Liver (tissue), 9 donors: ENCODE data around the gene RPE65. TPM values are rescaled to one million over a fixed set of nuclear protein-coding genes. Genes with fewer than 3 reads are reported as not detected.

Experiments used
- DNase-seq: peaks from one replicate; pipeline ENCODE4 v3.0.0-alpha.2; 2017; ENCODE audit warnings: low spot score
- H3K27ac ChIP-seq, 2 donors: one replicate each; pipeline ENCODE4 v1.7.0; 2013; ENCODE audit warnings: inconsistent platforms in 2 of 2, low read length in 2 of 2, control low read depth in 1 of 2, low read depth in 1 of 2, mild to moderate bottlenecking in 1 of 2
- H3K27me3 ChIP-seq, 4 donors: one replicate each; pipeline versions ENCODE4 v1.6.1 to v1.7.0; 2013; ENCODE audit warnings: low read length in 3 of 4, inconsistent platforms in 1 of 4, mild to moderate bottlenecking in 1 of 4, moderate library complexity in 1 of 4; ENCODE audit not compliant: control insufficient read depth in 4 of 4, insufficient read depth in 4 of 4
- H3K36me3 ChIP-seq, 4 donors: one replicate each; pipeline versions ENCODE4 v1.6.1 to v1.7.0; 2013; ENCODE audit warnings: low read length in 3 of 4, mild to moderate bottlenecking in 3 of 4, low read depth in 1 of 4, moderate library complexity in 1 of 4; ENCODE audit not compliant: control insufficient read depth in 4 of 4, insufficient read depth in 3 of 4
- H3K4me1 ChIP-seq, 4 donors: one replicate each; pipeline versions ENCODE4 v1.6.1 to v1.7.0; 2013; ENCODE audit warnings: low read length in 3 of 4, mild to moderate bottlenecking in 3 of 4, moderate library complexity in 1 of 4; ENCODE audit not compliant: control insufficient read depth in 4 of 4, insufficient read depth in 4 of 4
- H3K4me3 ChIP-seq, 3 donors: one replicate each; pipeline versions ENCODE4 v1.6.1 to v1.7.0; 2013; ENCODE audit warnings: low read length in 3 of 3, control low read depth in 1 of 3, low read depth in 1 of 3, mild to moderate bottlenecking in 1 of 3
- H3K9ac ChIP-seq, 2 donors: one replicate each; pipeline ENCODE4 v1.7.0; 2013; ENCODE audit warnings: low read length in 2 of 2, mild to moderate bottlenecking in 2 of 2, moderate library complexity in 2 of 2, control low read depth in 1 of 2, low read depth in 1 of 2
- H3K9me3 ChIP-seq, 4 donors: one replicate each; pipeline versions ENCODE4 v1.6.1 to v1.7.0; 2013; ENCODE audit warnings: low read length in 3 of 4; ENCODE audit not compliant: control insufficient read depth in 4 of 4
- CTCF ChIP-seq: fragments of 150-350 bp; IDR thresholded peaks from 2 replicates; pipeline ENCODE4 v1.5.1; 2017; ENCODE audit warnings: improper control_type of control experiment, low read depth, low read length; ENCODE audit not compliant: missing input control
- EGR1 ChIP-seq, 2 donors: IDR thresholded peaks; 2 replicates each; pipeline ENCODE4 v1.6.1; 2016 to 2018; ENCODE audit warnings: antibody characterized with exemption in 2 of 2, low read depth in 2 of 2
- FOXA1 ChIP-seq: IDR thresholded peaks from 2 replicates; pipeline ENCODE4 v1.6.1; 2016; ENCODE audit warnings: antibody characterized with exemption
- FOXA2 ChIP-seq: IDR thresholded peaks from 2 replicates; pipeline ENCODE4 v1.6.1; 2016; ENCODE audit warnings: antibody characterized with exemption
- GABPA ChIP-seq, 2 donors: IDR thresholded peaks in 1 of 2; conservative IDR thresholded peaks in 1 of 2; 2 replicates each; pipeline ENCODE4 v1.6.1; 2016; ENCODE audit warnings: antibody characterized with exemption in 2 of 2, mild to moderate bottlenecking in 1 of 2, moderate library complexity in 1 of 2
- HNF4A ChIP-seq, 2 donors: conservative IDR thresholded peaks; 2 replicates each; pipeline ENCODE4 v1.6.1; 2016; ENCODE audit warnings: antibody characterized with exemption in 2 of 2, mild to moderate bottlenecking in 2 of 2
- HNF4G ChIP-seq: IDR thresholded peaks from 2 replicates; pipeline ENCODE4 v1.6.1; 2016; ENCODE audit warnings: antibody characterized with exemption
- JUND ChIP-seq, 2 donors: IDR thresholded peaks; 2 replicates each; pipeline ENCODE4 v1.6.1; 2016; ENCODE audit warnings: antibody characterized with exemption in 2 of 2
- NR2F2 ChIP-seq: IDR thresholded peaks from 2 replicates; pipeline ENCODE4 v1.6.1; 2016; ENCODE audit warnings: antibody characterized with exemption
- RAD21 ChIP-seq, 2 donors: IDR thresholded peaks; 2 replicates each; pipeline ENCODE4 v1.6.1; 2016; ENCODE audit warnings: antibody characterized with exemption in 2 of 2, mild to moderate bottlenecking in 2 of 2
- REST ChIP-seq: IDR thresholded peaks from 2 replicates; pipeline ENCODE4 v1.6.1; 2016; ENCODE audit warnings: antibody characterized with exemption, mild to moderate bottlenecking
- RXRA ChIP-seq, 2 donors: IDR thresholded peaks; 2 replicates each; pipeline ENCODE4 v1.6.1; 2017 to 2018; ENCODE audit warnings: antibody characterized with exemption in 2 of 2, mild to moderate bottlenecking in 1 of 2
- SP1 ChIP-seq: IDR thresholded peaks from 2 replicates; pipeline ENCODE4 v1.6.1; 2018; ENCODE audit warnings: antibody characterized with exemption, mild to moderate bottlenecking
- TAF1 ChIP-seq: conservative IDR thresholded peaks from 2 replicates; pipeline ENCODE4 v1.6.1; 2016; ENCODE audit warnings: antibody characterized with exemption, mild to moderate bottlenecking
- YY1 ChIP-seq: IDR thresholded peaks from 2 replicates; pipeline ENCODE4 v1.6.1; 2016; ENCODE audit warnings: antibody characterized with exemption, mild to moderate bottlenecking
- WGBS: extraction: QIAGEN DNeasy Blood & Tissue Kit; methylation state at CpG from one replicate; pipeline ENCODE4 v1.1.7; 2013; 5-methylcytosine and 5-hydroxymethylcytosine counted together
- polyA plus RNA-seq, 2 donors: library from polyadenylated mRNA; stranded (reverse) in 1 of 2; unstranded in 1 of 2; fragments of 200-250 nt in 1 of 2; fragments of >200 nt in 1 of 2; fragmentation: Nextera tagmentation in 1 of 2; extraction: Ambion mirVana in 1 of 2; gene quantifications; one replicate each; pipeline versions ENCODE4 v1.2.1 to v1.2.3, GENCODE V29; 2013 to 2015
- total RNA-seq, 2 donors: library from RNA; depleted of rRNA; stranded (reverse); fragments of >200 nt; gene quantifications; one replicate each; pipeline ENCODE4 v1.2.3, GENCODE V29; 2014
- TF ChIP-seq, protein P1 (sequence below): IDR thresholded peaks from 2 replicates; pipeline ENCODE4 v1.6.1; 2016; ENCODE audit warnings: antibody characterized with exemption
- TF ChIP-seq, protein P2 (sequence below): IDR thresholded peaks from 2 replicates; pipeline ENCODE4 v1.6.1; 2016; ENCODE audit warnings: antibody characterized with exemption
- donor health status: healthy.
- donor health status: healthy.
- donor health status: healthy.
- donor health status: healthy.
- donor health status: healthy.

The RPE65 gene
- total and polyA plus RNA-seq, 4 donors: not detected

DNA sequence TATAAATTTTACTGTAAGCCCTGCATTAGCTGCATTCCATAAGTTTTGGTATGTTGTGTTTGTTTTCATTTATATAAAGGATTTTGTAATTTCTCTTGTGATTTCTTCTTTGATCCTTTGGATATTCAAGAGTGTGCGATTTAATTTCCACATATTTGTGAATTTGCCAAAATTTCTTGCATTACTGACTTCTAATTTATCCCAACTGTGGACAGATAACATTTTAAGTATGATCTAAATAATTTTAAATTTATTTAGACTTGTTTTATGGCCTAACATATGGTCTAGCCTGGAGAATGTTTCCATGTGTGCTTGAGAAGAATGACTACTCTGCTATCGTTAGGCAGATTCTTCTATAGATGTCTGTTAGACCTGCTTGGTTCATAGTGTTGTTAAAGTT is 23.2 kb downstream of the RPE65 start:
- 91% methylated on average over 2 of the region's 2 CpGs for WGBS

DNA sequence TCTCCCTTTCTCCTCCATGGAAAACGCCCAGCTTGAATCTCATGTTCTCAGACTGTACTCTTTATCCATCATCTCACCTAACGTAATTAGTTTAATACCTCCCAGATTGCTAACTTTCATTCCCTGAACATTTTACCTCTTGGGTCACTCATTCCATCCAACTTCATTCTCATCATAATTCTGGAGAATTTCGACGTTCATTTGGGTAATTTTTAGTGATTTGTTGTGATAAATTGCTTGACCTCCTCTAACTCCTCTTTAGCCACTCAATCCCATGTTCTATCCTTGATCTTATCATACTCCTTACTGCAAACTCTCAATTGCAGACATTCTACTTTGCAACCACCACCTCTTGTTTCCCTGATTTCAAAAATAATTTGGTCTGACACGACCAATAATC is 28.4 kb downstream of the RPE65 start:
- Histone ChIP-seq H3K27me3 (no peaks in the 10 kb centered on the region), H3K9me3 (no peaks in the 10 kb centered on the region), H3K27ac (no peak overlapping the region), H3K9ac (no peak overlapping the region), H3K4me1 (no peaks in the 10 kb centered on the region), H3K4me3 (no peak overlapping the region), H3K36me3 (no peaks in the 10 kb centered on the region)
- TF ChIP-seq RAD21 (IDR thresholded peaks at IDR 0.05) (no peak), NR2F2 (no peak), HNF4G (no peak), FOXA1 (no peak), CTCF (no peak), GABPA (IDR thresholded peaks at IDR 0.05 in 1 of 2, conservative IDR thresholded peaks at IDR 0.05 in 1 of 2) (no peak), YY1 (no peak), TAF1 (no peak), JUND (IDR thresholded peaks at IDR 0.05) (no peak), EGR1 (IDR thresholded peaks at IDR 0.05; ENCODE audit: low read depth in 2 of 2) (no peak), RXRA (IDR thresholded peaks at IDR 0.05) (no peak), HNF4A (conservative IDR thresholded peaks at IDR 0.05) (no peak), FOXA2 (no peak), REST (no peak)
- TF ChIP-seq, protein P1, sequence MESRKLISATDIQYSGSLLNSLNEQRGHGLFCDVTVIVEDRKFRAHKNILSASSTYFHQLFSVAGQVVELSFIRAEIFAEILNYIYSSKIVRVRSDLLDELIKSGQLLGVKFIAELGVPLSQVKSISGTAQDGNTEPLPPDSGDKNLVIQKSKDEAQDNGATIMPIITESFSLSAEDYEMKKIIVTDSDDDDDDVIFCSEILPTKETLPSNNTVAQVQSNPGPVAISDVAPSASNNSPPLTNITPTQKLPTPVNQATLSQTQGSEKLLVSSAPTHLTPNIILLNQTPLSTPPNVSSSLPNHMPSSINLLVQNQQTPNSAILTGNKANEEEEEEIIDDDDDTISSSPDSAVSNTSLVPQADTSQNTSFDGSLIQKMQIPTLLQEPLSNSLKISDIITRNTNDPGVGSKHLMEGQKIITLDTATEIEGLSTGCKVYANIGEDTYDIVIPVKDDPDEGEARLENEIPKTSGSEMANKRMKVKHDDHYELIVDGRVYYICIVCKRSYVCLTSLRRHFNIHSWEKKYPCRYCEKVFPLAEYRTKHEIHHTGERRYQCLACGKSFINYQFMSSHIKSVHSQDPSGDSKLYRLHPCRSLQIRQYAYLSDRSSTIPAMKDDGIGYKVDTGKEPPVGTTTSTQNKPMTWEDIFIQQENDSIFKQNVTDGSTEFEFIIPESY: no peak
- TF ChIP-seq, protein P2, sequence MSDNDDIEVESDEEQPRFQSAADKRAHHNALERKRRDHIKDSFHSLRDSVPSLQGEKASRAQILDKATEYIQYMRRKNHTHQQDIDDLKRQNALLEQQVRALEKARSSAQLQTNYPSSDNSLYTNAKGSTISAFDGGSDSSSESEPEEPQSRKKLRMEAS: no peak
- no peak for DNase-seq
- WGBS: 73% methylated on average over 5 of the region's 5 CpGs

More for the DNA sequence above, 23.2 kb downstream of the RPE65 start:
- Histone ChIP-seq H3K4me3 (no peak overlapping the region), H3K9ac (no peak overlapping the region), H3K4me1 (no peaks in the 10 kb centered on the region), H3K27ac (no peak overlapping the region), H3K36me3 (no peaks in the 10 kb centered on the region), H3K9me3 (no peaks in the 10 kb centered on the region), H3K27me3 (no peaks in the 10 kb centered on the region)
- DNase-seq: no peak
- no peak for TF ChIP-seq HNF4A (conservative IDR thresholded peaks at IDR 0.05)
- TF ChIP-seq, protein P1: no peak
- no peak for TF ChIP-seq SP1
- TF ChIP-seq FOXA2: no peak
- TF ChIP-seq, protein P2: no peak
- no peak for TF ChIP-seq NR2F2
- no peak for TF ChIP-seq YY1
- no peak for TF ChIP-seq RAD21 (IDR thresholded peaks at IDR 0.05)
